ENCODE data around the gene RIBC2. TPM values are rescaled to one million over a fixed set of nuclear protein-coding genes. Genes with fewer than 3 reads are reported as not detected.

Gene RIBC2
- total RNA-seq, 1 experiment from 2014 or later, result 2.9 TPM

DNA sequence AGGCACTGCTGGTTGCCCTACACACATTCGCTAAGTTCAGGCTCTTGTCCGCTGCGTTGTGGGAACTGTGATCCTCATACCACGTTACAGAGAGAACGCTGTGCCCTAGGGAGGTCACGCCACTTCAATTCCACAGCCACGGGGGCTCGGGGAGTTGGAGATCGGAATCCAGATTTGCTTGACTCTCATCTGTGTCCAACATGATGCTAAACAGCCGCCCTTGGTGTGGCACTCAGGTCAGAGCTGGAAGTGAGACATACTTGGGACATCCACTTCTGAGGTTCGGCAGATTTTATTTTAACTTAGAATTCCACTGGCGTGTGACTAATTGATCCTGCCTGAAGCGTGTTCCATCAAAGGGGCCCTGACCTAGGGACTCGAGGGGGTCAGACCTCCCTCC lies 41.7 kb downstream of the RIBC2 start:
- ATAC-seq, result no peak
- CTCF ChIA-PET, result no interaction called here
- Histone ChIP-seq H3K27me3 (ENCODE audit: control insufficient read depth, insufficient read depth, low read length) (no peaks in the 10 kb centered on the region), H3K27ac (ENCODE audit: low read length) (no peak overlapping the region), H3K9me3 (ENCODE audit: control insufficient read depth, insufficient read depth, low read depth, low read length) (no peaks in the 10 kb centered on the region), H3K4me3 (ENCODE audit: low read depth in 2 of 2, low read length in 2 of 2) (no peak overlapping the region), H3K4me1 (ENCODE audit: control insufficient read depth, insufficient read depth, low read length) (no peaks in the 10 kb centered on the region), H3K36me3 (ENCODE audit: control insufficient read depth, insufficient read depth, low read length) (no peaks in the 10 kb centered on the region)
- BruUV-seq (replicated peaks), result no TSS peak
- no peak for DNase-seq (ENCODE audit: low read depth, low spot score)
- in situ Hi-C loops (cut with HindIII; ENCODE audit: low pct_unique_long_range_greater_than_20kb, low sequenced_read_pairs), result no loop called here
- POLR2A ChIA-PET, result no interaction called here
- no peak for TF ChIP-seq TCF7L2 (IDR thresholded peaks at IDR 0.05; ENCODE audit: low read depth, low read length)
- no peak for TF ChIP-seq SIN3A (IDR thresholded peaks at IDR 0.05; ENCODE audit: borderline replicate concordance, insufficient read depth, low read depth, low read length)
- TF ChIP-seq, protein P1, sequence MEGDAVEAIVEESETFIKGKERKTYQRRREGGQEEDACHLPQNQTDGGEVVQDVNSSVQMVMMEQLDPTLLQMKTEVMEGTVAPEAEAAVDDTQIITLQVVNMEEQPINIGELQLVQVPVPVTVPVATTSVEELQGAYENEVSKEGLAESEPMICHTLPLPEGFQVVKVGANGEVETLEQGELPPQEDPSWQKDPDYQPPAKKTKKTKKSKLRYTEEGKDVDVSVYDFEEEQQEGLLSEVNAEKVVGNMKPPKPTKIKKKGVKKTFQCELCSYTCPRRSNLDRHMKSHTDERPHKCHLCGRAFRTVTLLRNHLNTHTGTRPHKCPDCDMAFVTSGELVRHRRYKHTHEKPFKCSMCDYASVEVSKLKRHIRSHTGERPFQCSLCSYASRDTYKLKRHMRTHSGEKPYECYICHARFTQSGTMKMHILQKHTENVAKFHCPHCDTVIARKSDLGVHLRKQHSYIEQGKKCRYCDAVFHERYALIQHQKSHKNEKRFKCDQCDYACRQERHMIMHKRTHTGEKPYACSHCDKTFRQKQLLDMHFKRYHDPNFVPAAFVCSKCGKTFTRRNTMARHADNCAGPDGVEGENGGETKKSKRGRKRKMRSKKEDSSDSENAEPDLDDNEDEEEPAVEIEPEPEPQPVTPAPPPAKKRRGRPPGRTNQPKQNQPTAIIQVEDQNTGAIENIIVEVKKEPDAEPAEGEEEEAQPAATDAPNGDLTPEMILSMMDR (IDR thresholded peaks at IDR 0.05), result no peak
- TF ChIP-seq, protein P2, sequence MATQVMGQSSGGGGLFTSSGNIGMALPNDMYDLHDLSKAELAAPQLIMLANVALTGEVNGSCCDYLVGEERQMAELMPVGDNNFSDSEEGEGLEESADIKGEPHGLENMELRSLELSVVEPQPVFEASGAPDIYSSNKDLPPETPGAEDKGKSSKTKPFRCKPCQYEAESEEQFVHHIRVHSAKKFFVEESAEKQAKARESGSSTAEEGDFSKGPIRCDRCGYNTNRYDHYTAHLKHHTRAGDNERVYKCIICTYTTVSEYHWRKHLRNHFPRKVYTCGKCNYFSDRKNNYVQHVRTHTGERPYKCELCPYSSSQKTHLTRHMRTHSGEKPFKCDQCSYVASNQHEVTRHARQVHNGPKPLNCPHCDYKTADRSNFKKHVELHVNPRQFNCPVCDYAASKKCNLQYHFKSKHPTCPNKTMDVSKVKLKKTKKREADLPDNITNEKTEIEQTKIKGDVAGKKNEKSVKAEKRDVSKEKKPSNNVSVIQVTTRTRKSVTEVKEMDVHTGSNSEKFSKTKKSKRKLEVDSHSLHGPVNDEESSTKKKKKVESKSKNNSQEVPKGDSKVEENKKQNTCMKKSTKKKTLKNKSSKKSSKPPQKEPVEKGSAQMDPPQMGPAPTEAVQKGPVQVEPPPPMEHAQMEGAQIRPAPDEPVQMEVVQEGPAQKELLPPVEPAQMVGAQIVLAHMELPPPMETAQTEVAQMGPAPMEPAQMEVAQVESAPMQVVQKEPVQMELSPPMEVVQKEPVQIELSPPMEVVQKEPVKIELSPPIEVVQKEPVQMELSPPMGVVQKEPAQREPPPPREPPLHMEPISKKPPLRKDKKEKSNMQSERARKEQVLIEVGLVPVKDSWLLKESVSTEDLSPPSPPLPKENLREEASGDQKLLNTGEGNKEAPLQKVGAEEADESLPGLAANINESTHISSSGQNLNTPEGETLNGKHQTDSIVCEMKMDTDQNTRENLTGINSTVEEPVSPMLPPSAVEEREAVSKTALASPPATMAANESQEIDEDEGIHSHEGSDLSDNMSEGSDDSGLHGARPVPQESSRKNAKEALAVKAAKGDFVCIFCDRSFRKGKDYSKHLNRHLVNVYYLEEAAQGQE (IDR thresholded peaks at IDR 0.05; ENCODE audit: insufficient read depth in 1 of 2, low read depth in 2 of 2, low read length in 1 of 2), result no peak
- no peak for TF ChIP-seq POLR2AphosphoS5 (IDR thresholded peaks at IDR 0.05; ENCODE audit: low read depth, low read length)
- intact Hi-C loops (cut with micrococcal nuclease; ENCODE audit: unreplicated experiment), result no loop called here

DNA sequence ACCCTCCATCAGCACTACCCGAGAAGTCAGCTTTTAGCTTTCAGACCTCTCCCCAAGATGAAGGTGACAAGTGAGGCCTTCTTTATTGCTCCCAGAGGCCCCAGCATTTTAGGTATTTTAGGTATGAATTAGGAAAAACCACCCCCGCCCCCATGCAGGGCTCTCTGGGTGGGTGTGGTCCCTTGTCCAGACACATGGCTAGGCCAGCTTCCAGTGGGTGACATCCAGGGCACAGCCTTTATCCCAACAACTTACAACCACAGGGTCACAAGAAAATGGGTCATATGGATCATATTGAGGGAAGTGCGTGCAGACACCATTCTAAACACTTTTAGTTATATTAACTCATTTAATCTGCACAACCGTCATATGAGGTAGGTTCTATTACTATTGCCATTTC lies 42.1 kb downstream of the RIBC2 start:
- Histone ChIP-seq H3K27ac (ENCODE audit: low read length) (no peak overlapping the region), H3K36me3 (ENCODE audit: control insufficient read depth, insufficient read depth, low read length) (no peaks in the 10 kb centered on the region), H3K4me3 (ENCODE audit: low read depth in 2 of 2, low read length in 2 of 2) (no peak overlapping the region), H3K4me1 (ENCODE audit: control insufficient read depth, insufficient read depth, low read length) (no peaks in the 10 kb centered on the region), H3K9me3 (ENCODE audit: control insufficient read depth, insufficient read depth, low read depth, low read length) (no peaks in the 10 kb centered on the region), H3K27me3 (ENCODE audit: control insufficient read depth, insufficient read depth, low read length) (no peaks in the 10 kb centered on the region)
- BruUV-seq (replicated peaks), result no TSS peak
- intact Hi-C loops (cut with micrococcal nuclease; ENCODE audit: unreplicated experiment) (no loop called here), in situ Hi-C loops (cut with HindIII; ENCODE audit: low pct_unique_long_range_greater_than_20kb, low sequenced_read_pairs) (no loop called here)
- ATAC-seq (no peak), DNase-seq (ENCODE audit: low read depth, low spot score) (no peak)
- ChIA-PET POLR2A (no interaction called here), CTCF (no interaction called here)
- TF ChIP-seq, protein P2 (IDR thresholded peaks at IDR 0.05; ENCODE audit: insufficient read depth in 1 of 2, low read depth in 2 of 2, low read length in 1 of 2), result no peak
- no peak for TF ChIP-seq TCF7L2 (IDR thresholded peaks at IDR 0.05; ENCODE audit: low read depth, low read length)
- TF ChIP-seq, protein P1 (IDR thresholded peaks at IDR 0.05), result no peak

Data from Panc1 (cell line).